Amygdala (tissue), 56 donors: ENCODE measurements around the gene PKD1L1.
"Not testable (repeated sequence)": the region's sequence is repeated elsewhere in the genome, so short reads cannot be mapped to it uniquely, and the experiment has no call there.

Source experiments
- DNase-seq, 56 donors: peaks; one replicate each; lab custom pipeline; 2025; lab: John Stamatoyannopoulos, UW

PKD1L1 gene

GRCh38 chr7:47799524-47799923 lies 148.7 kb downstream of the PKD1L1 start:
- DNase-seq: no peak

DNA sequence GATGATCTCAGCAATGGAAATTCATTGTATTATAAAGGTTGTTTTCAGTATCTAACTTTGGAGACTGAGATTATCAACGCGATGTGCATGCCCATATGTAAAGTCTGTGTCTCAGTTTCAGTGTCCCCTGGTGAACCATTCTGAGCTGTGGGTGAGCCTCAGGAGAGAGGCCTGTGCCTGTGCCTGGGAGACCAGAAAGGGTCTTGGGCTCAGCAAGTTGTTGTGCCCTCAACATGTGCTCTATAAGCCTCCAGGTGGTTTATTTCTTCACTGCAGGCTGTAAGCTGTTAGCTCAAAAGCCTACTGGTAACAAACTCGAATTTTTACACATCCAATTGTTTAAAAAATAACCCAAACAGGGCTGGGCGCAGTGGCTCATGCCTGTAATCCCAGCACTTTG lies 151.9 kb downstream of the PKD1L1 start:
- DNase-seq: no peak

GRCh38 chr7:47795631-47796030 lies 152.6 kb downstream of the PKD1L1 start:
- DNase-seq: no peak

GRCh38 chr7:47795126-47795525 lies 153.1 kb downstream of the PKD1L1 start:
- DNase-seq: not testable (repeated sequence)

- DNase-seq: no peak
Measured at GRCh38 chr7:47794016-47794415, 154.2 kb downstream of the PKD1L1 start.

DNA sequence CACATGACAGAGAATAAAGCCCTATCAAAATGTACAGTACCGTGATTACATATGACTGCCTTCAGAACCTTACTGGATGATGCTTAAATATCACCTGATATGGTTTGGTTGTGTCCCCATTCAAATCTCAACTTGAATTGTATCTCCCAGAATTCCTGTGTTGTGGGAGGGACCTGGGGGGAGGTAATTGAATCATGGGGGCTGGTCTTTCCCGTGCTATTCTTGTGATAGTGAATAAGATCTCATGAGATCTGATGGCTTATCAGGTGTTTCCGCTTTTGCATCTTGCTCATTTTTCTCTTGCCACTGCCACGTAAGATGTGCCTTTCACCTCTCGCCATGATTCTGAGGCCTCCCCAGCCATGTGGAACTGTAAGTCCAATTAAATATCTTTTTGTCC lies 155.1 kb downstream of the PKD1L1 start:
- not testable (repeated sequence) for DNase-seq

DNA sequence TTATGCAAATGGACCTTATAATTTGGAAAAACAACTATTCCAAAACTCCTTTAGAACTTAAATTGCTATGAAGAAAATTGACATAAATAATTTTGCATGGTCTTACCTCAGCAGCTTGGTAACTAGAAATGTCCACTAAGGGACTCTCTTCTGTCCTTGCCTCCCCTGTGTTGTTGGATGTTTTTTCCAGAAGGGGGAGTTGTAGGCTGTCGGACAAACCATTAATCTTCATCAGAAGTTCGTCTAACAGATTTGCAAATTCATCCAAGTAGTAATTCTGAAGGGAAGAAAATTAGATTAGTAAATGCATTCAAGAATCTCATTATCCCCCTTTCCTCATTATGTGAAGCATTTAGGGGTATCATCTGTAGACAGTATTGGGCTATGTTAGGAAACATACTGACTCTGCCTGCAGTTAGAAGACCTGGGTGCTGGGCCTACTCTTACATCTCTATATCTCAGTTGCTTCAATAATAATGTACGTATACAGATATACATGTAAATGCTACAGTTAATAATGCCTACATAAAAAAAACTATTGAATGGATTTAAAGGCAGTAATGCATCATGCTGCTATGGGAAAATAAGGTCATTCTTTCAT lies 155.6 kb downstream of the PKD1L1 start:
- DNase-seq: no peak

GRCh38 chr7:47791682-47792081 lies 156.6 kb downstream of the PKD1L1 start:
- DNase-seq: no peak

GRCh38 chr7:47788083-47788482 lies 160.2 kb downstream of the PKD1L1 start:
- DNase-seq: no peak

DNA sequence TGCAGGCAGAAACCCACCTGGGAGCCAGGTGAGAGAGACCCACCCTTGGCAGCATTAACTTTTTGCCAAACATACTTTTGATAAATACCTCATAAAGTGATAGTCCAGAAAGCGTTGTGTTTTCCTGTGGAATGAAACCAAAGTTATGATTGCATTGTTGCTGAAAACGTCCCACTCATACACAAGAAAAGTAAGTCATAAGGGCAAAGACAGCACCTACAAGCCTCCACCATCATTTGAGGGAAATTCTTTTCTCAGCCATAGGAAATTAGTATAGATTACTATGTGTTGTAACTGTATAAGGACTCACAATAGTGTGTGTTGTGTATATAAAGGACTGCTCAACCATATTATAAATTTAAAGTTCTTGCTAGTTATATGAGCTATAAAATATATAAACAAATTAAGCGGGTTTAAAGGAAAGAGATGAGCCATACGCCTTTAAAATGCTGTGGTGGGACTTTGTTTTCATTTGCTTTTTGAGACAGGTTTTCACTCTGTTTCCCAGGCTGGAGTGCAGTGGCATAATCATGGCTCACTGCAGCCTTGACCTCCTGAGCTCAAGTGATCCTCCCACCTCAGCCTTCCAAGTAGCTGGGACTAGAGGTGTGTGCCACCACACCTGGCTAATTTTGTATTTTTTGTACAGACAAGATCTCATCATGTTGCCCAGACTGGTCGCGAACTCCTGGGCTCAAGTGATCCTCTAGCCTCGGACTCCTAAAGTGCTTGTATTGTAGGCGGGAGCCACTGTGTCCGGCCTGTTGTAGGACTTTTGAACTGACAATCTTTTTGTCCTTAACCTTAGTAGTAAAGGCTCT lies 160.8 kb downstream of the PKD1L1 start:
- no peak for DNase-seq

DNA sequence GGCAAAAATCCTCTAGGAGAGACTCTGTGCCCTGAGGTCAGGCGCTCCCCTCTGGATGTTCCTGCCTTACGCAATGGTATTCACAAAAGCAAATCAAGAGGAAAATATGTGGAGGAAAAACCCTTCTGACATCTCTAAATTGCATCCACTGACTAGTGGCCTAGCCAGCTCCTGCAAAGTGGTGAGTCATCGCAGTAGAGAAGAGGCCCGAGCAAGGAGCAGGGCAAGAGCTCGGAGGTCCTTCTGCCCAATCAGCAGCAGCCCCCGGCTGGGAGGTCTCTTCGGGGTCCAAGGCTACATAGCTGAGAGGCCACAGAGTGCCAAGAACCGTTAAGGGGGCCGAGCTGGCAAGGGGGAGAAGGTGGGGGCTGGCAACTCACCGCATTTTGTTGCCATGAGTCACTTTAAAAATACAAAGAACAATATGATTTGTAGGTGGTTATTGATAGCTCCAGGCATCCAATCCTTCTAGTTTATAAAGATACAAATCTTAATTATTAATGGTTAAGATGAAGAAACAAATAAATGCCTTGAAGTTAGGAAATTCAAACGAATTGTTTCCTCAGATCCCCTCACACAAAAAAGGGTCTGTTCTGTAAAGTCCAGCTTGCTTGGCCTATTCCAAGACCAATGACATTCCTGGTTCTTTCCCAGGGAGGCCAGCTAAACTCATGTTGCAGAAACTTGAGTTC lies 161.6 kb downstream of the PKD1L1 start:
- peak in 1 of 56 donors; percentile 34 for DNase-seq

- no peak for DNase-seq
Measured at GRCh38 chr7:47785923-47786556, 162.2 kb downstream of the PKD1L1 start.

GRCh38 chr7:47783456-47784223 lies 164.6 kb downstream of the PKD1L1 start:
- DNase-seq: no peak

GRCh38 chr7:47782792-47783191 lies 165.5 kb downstream of the PKD1L1 start:
- no peak for DNase-seq

GRCh38 chr7:47782022-47782421 lies 166.2 kb downstream of the PKD1L1 start:
- no peak for DNase-seq

GRCh38 chr7:47780555-47780954 lies 167.7 kb downstream of the PKD1L1 start:
- DNase-seq: no peak

- DNase-seq: no peak
Measured at GRCh38 chr7:47779341-47779771, 168.9 kb downstream of the PKD1L1 start.

DNA sequence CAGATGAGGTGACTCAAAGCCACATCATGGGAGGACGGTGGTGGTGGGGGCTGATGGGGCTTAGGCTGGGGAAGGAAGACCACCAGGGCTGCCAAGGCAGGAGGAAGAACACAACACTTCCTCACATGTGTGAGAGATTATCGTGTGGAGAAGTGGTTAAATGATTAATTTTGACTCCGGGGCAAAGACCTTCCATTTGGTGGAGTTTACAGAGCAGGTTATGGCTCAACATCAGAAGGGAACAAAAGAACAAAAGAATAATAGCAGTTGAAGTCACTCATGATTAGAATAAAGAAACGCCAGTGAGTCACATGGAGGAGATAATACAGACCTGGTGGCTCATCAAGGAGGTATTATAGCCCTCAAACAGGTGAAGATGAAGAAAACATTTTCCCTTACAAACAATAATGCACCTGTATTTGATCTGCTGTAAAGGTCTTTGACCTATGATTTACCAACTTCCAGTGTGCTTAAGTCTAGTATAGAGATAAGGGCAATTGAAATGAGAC lies 170.1 kb downstream of the PKD1L1 start:
- DNase-seq: no peak

DNA sequence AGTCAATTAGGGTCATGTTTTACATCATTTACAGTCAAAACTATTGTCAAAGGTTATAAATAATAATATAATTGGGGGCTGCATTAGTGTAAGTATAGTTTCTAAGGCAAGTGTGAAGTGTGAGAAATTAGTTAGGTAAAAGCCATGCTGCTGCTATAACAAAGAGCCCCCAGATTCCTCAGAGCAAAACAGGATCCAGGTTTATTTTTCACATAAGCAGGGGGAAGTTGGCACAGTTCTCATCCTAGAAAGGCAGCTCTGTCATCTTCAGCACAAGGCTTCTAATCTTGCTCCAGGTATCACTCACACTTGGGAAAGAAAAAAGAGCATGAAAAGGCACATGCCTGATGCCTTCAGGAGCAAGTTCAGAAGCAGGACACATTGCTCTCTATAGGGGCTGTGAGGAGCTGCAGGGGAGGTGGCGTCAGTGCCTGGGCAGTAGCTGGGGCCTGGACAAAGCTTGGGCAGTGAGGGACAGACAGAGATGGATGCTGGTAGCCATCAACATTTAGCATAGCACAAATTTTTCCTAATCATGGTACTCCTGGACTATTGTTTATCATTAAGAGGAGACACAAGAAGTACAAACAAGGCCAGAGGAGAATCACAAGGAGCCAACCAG lies 170.6 kb downstream of the PKD1L1 start:
- DNase-seq: no peak

GRCh38 chr7:47776335-47776734 lies 171.9 kb downstream of the PKD1L1 start:
- DNase-seq: no peak
